A673 (cell line): ENCODE data around the gene SMYD3. TPM values are rescaled to one million over a fixed set of nuclear protein-coding genes. Genes with fewer than 3 reads are reported as not detected.

Experiments used
- BruUV-seq: library from RNA; stranded (reverse); fragments of 400-500 nt; replicated peaks from 2 replicates; lab custom pipeline; 2021; lab: Mats Ljungman, UMichigan
- CTCF ChIA-PET: fragments of 300-600 bp; sonication (Branson Sonifier 250); formaldehyde crosslinking; loops from one replicate; lab custom pipeline; 2022; ENCODE audit warnings: antibody characterized with exemption; lab: Charles Lee
- POLR2A ChIA-PET: fragments of 300-600 bp; sonication (Branson Sonifier 250); formaldehyde crosslinking; loops from one replicate; lab custom pipeline; 2022; ENCODE audit warnings: antibody characterized with exemption; ENCODE audit not compliant: low non-redundant PET; lab: Charles Lee
- DNase-seq: peaks from one replicate; pipeline ENCODE4 v3.0.0-alpha.2; 2015; ENCODE audit warnings: low spot score
- H3K27ac ChIP-seq: fragments of 200-600 bp; sonication (generic); 2 replicates; pipeline ENCODE4 v1.5.1; 2016; ENCODE audit warnings: mixed run types, low read depth, mild to moderate bottlenecking, mixed read lengths, antibody characterized with exemption, low read length; ENCODE audit not compliant: poor library complexity, severe bottlenecking
- H3K27me3 ChIP-seq: fragments of 200-600 bp; sonication (generic); replicated peaks from 2 replicates; pipeline ENCODE4 v1.6.1; 2017; ENCODE audit warnings: mixed run types, low read depth, mild to moderate bottlenecking, mixed read lengths, antibody characterized with exemption, low read length; ENCODE audit not compliant: insufficient read depth, poor library complexity
- H3K36me3 ChIP-seq: fragments of 200-600 bp; sonication (generic); 2 replicates; pipeline ENCODE4 v1.6.1; 2016; ENCODE audit warnings: mixed run types, mild to moderate bottlenecking, mixed read lengths, antibody characterized with exemption, low read length; ENCODE audit not compliant: insufficient read depth, poor library complexity, severe bottlenecking
- H3K4me1 ChIP-seq: fragments of 200-600 bp; sonication (generic); 2 replicates; pipeline ENCODE4 v1.6.1; 2017; ENCODE audit warnings: mixed run types, mild to moderate bottlenecking, mixed read lengths, antibody characterized with exemption, low read length; ENCODE audit not compliant: insufficient read depth, poor library complexity, severe bottlenecking
- H3K4me3 ChIP-seq: fragments of 200-600 bp; sonication (generic); 2 replicates; pipeline ENCODE4 v1.5.1; 2016; ENCODE audit warnings: low read depth, mixed run types, mild to moderate bottlenecking, mixed read lengths, low read length; ENCODE audit not compliant: poor library complexity, severe bottlenecking
- H3K9me3 ChIP-seq: fragments of 200-600 bp; sonication (generic); 2 replicates; pipeline ENCODE4 v1.6.1; 2016; ENCODE audit warnings: mixed run types, low read depth, mild to moderate bottlenecking, mixed read lengths, antibody characterized with exemption, low read length; ENCODE audit not compliant: poor library complexity, severe bottlenecking
- EZH2 ChIP-seq: fragments of 200-600 bp; sonication (generic); IDR thresholded peaks from 2 replicates; pipeline ENCODE4 v1.6.1; 2017; ENCODE audit warnings: borderline replicate concordance, low read depth, mild to moderate bottlenecking, mixed read lengths, antibody characterized with exemption, low read length; ENCODE audit not compliant: poor library complexity, severe bottlenecking
- intact Hi-C: fragments of 100-400 bp; cut with micrococcal nuclease; formaldehyde crosslinking; loops from one replicate; pipeline ENCODE4 v1.10.0; 2022; ENCODE audit not compliant: unreplicated experiment
- total RNA-seq: library from RNA; stranded (reverse); gene quantifications from 2 replicates; pipeline ENCODE4 v1.2.3, GENCODE V29; 2021
- TF ChIP-seq, protein P1 (sequence below): fragments of 300-800, 200-600 bp; sonication (generic); conservative IDR thresholded peaks from 2 replicates; pipeline ENCODE4 v1.5.1; 2017; ENCODE audit warnings: low read depth, mild to moderate bottlenecking, antibody characterized with exemption, low read length, moderate library complexity, mixed read lengths

Gene SMYD3
- total RNA-seq, 1 experiment from 2014 or later: 29.0 TPM

DNA sequence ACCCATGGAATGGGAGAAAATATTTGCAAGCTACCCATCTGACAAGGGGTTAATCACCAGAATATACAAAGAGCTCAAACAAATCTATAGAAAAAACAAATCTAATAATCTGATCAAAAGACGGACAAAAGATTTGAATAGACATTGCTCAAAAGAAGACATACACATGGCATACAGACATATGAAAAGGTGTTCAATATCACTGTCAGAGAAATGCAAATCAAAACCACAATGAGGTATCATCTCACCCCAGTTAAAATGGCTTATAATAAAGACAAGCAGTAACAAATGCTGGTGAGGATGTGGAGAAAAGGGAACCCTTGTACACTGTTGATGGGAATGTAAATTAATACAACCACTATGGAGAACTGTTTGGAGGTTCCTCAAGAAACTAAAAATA lies 600.9 kb downstream of the SMYD3 start:
- ChIA-PET POLR2A (no interaction called here), CTCF (no interaction called here)
- no peaks in the 10 kb centered on the region for H3K4me1 ChIP-seq
- H3K27me3 ChIP-seq: no peaks in the 10 kb centered on the region
- H3K27ac ChIP-seq: no peak overlapping the region
- no peaks in the 10 kb centered on the region for H3K9me3 ChIP-seq
- no TSS peak for BruUV-seq
- TF ChIP-seq, protein P1, sequence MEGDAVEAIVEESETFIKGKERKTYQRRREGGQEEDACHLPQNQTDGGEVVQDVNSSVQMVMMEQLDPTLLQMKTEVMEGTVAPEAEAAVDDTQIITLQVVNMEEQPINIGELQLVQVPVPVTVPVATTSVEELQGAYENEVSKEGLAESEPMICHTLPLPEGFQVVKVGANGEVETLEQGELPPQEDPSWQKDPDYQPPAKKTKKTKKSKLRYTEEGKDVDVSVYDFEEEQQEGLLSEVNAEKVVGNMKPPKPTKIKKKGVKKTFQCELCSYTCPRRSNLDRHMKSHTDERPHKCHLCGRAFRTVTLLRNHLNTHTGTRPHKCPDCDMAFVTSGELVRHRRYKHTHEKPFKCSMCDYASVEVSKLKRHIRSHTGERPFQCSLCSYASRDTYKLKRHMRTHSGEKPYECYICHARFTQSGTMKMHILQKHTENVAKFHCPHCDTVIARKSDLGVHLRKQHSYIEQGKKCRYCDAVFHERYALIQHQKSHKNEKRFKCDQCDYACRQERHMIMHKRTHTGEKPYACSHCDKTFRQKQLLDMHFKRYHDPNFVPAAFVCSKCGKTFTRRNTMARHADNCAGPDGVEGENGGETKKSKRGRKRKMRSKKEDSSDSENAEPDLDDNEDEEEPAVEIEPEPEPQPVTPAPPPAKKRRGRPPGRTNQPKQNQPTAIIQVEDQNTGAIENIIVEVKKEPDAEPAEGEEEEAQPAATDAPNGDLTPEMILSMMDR: no peak
- no peak for TF ChIP-seq EZH2
- H3K4me3 ChIP-seq: no peak overlapping the region
- intact Hi-C loops: no loop called here
- H3K36me3 ChIP-seq: no peaks in the 10 kb centered on the region
- DNase-seq: no peak

- no TSS peak for BruUV-seq
- ChIA-PET POLR2A (no interaction called here), CTCF (no interaction called here)
- intact Hi-C loops: no loop called here
- H3K27me3 ChIP-seq: no peaks in the 10 kb centered on the region
- H3K36me3 ChIP-seq: no peaks in the 10 kb centered on the region
- H3K27ac ChIP-seq: no peak overlapping the region
- no peak overlapping the region for H3K4me3 ChIP-seq
- TF ChIP-seq, protein P1: no peak
- no peak for TF ChIP-seq EZH2
- no peaks in the 10 kb centered on the region for H3K9me3 ChIP-seq
- H3K4me1 ChIP-seq: no peaks in the 10 kb centered on the region
- no peak for DNase-seq
These were observed 603.2 kb downstream of the SMYD3 start for GRCh38 chr1:245903851-245904250.

GRCh38 chr1:245901565-245901964 lies 605.5 kb downstream of the SMYD3 start:
- Histone ChIP-seq H3K9me3 (no peaks in the 10 kb centered on the region), H3K27ac (no peak overlapping the region), H3K27me3 (no peaks in the 10 kb centered on the region), H3K4me3 (no peak overlapping the region), H3K4me1 (no peaks in the 10 kb centered on the region), H3K36me3 (no peaks in the 10 kb centered on the region)
- POLR2A ChIA-PET: no interaction called here
- no peak for DNase-seq
- TF ChIP-seq, protein P1: no peak
- TF ChIP-seq EZH2: no peak
- intact Hi-C loops: no loop called here
- no TSS peak for BruUV-seq
- CTCF ChIA-PET: no interaction called here
